Measurements from ENCODE around the gene FBXO21.

DNA sequence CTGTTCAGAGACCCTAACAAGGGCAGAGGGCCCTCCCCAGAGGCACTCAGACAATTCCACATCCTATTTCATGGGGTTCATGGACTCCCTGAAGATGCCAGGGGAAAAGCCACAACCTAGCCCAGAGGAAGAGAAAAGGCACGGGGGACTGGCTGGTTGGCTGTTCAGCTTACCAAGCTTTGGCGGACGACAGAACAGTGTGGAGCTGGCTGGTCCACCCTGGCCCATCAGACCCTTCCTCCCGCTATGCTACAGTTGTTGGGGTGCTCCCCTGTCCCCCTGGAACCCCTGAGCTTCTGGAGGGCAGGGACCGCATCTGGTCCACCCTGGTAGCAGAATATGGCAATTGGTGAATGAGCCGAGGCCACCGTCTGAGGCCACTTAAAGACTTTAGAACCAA lies 97.4 kb downstream of the FBXO21 start:
- TF ChIP-seq, protein P1, sequence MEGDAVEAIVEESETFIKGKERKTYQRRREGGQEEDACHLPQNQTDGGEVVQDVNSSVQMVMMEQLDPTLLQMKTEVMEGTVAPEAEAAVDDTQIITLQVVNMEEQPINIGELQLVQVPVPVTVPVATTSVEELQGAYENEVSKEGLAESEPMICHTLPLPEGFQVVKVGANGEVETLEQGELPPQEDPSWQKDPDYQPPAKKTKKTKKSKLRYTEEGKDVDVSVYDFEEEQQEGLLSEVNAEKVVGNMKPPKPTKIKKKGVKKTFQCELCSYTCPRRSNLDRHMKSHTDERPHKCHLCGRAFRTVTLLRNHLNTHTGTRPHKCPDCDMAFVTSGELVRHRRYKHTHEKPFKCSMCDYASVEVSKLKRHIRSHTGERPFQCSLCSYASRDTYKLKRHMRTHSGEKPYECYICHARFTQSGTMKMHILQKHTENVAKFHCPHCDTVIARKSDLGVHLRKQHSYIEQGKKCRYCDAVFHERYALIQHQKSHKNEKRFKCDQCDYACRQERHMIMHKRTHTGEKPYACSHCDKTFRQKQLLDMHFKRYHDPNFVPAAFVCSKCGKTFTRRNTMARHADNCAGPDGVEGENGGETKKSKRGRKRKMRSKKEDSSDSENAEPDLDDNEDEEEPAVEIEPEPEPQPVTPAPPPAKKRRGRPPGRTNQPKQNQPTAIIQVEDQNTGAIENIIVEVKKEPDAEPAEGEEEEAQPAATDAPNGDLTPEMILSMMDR (IDR thresholded peaks at IDR 0.05), result no peak
- TF ChIP-seq POLR2A (IDR thresholded peaks at IDR 0.05), result no peak
- TF ChIP-seq POLR2AphosphoS5 (IDR thresholded peaks at IDR 0.05), result no peak
